ENCODE data around the gene VPS33B.

DNA sequence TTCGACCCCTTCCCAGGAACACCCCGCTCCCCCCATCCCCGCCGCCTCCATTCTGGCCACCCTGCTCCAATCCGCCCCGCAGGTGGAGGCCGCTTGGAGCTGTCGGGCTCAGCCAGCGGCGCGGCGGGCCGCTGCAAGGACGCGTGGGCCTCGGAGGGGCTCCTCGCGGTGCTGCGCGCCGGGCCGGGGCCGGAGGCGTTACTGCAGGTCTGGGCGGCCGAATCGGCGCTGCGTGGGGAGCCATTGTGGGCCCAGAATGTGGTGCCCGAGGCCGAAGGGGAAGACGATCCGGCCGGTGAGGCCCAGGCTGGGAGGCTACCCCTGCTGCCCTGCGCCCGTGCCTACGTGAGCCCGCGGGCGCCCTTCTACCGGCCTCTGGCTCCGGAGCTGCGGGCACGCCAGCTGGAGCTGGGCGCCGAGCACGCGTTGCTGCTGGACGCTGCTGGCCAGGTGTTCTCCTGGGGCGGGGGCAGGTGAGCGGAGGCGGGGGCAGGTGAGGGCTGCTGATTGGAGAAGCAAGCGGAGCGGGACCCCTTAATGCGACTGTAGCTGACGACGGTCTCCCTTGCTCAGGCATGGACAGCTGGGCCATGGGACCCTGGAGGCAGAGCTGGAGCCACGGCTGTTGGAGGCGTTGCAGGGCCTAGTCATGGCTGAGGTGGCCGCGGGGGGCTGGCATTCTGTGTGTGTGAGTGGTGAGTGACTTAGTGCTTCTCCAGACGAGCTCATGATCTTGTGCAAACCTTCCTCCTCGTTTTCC is 65.2 kb downstream of the VPS33B start:
- TF ChIP-seq, protein P1, sequence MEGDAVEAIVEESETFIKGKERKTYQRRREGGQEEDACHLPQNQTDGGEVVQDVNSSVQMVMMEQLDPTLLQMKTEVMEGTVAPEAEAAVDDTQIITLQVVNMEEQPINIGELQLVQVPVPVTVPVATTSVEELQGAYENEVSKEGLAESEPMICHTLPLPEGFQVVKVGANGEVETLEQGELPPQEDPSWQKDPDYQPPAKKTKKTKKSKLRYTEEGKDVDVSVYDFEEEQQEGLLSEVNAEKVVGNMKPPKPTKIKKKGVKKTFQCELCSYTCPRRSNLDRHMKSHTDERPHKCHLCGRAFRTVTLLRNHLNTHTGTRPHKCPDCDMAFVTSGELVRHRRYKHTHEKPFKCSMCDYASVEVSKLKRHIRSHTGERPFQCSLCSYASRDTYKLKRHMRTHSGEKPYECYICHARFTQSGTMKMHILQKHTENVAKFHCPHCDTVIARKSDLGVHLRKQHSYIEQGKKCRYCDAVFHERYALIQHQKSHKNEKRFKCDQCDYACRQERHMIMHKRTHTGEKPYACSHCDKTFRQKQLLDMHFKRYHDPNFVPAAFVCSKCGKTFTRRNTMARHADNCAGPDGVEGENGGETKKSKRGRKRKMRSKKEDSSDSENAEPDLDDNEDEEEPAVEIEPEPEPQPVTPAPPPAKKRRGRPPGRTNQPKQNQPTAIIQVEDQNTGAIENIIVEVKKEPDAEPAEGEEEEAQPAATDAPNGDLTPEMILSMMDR (IDR thresholded peaks at IDR 0.05): no peak
- TF ChIP-seq ZFX (IDR thresholded peaks at IDR 0.05; ENCODE audit: borderline replicate concordance): no peak

All from 22Rv1 (cell line).